B cell (primary cell): ENCODE measurements around the gene DRC7. TPM values are rescaled to one million over a fixed set of nuclear protein-coding genes. Genes with fewer than 3 reads are reported as not detected.

ENCODE experiments used
- ATAC-seq: fragments of 200-7000 bp; cut with Tn5 transposase; one replicate; pipeline ENCODE4 v1.10.0; 2021; ENCODE audit warnings: low read depth, mild to moderate bottlenecking, moderate number of reproducible peaks, moderate library complexity
- CTCF ChIA-PET: fragments of 350-600 bp; sonication (Branson Sonifier 250); formaldehyde crosslinking; loops from one replicate; lab custom pipeline; 2021; ENCODE audit warnings: antibody characterized with exemption, inconsistent platforms; lab: Charles Lee
- POLR2A ChIA-PET: fragments of 350-600 bp; sonication (Branson Sonifier 250); formaldehyde crosslinking; loops from one replicate; lab custom pipeline; 2021; ENCODE audit warnings: antibody characterized with exemption; lab: Charles Lee
- DNase-seq: peaks from one replicate; pipeline ENCODE4 v3.0.0; 2013
- H2AFZ ChIP-seq: 2 replicates; pipeline ENCODE4 v1.6.1; 2012; ENCODE audit warnings: mild to moderate bottlenecking, low read depth, low read length; ENCODE audit not compliant: insufficient read depth, poor library complexity, severe bottlenecking
- H3K27ac ChIP-seq, 2 donors: 1 replicate in 1 of 2; 2 replicates in 1 of 2; pipeline ENCODE4 v1.5.1; 2012 to 2013; ENCODE audit warnings: low read length in 2 of 2, mild to moderate bottlenecking in 2 of 2, moderate library complexity in 1 of 2
- H3K27me3 ChIP-seq, 4 experiments: fragments of 200-600 bp in 1 of 4; sonication (generic) in 1 of 4; replicated peaks in 1 of 4; 1 replicate in 2 of 4; 2 replicates in 2 of 4; pipeline versions ENCODE4 v1.6.1 to v1.7.0; 2013 to 2016; ENCODE audit warnings: low read length in 3 of 4, mild to moderate bottlenecking in 2 of 4, mixed read lengths in 1 of 4, moderate library complexity in 1 of 4; ENCODE audit not compliant: insufficient read depth in 4 of 4, control insufficient read depth in 3 of 4; ENCODE audit errors: control extremely low read depth in 1 of 4
- H3K36me3 ChIP-seq, 2 experiments: replicated peaks in 1 of 2; 1 replicate in 1 of 2; 2 replicates in 1 of 2; pipeline versions ENCODE4 v1.6.1 to v1.7.1; 2013; ENCODE audit warnings: low read length in 1 of 2; ENCODE audit not compliant: insufficient read depth in 2 of 2, control insufficient read depth in 1 of 2; ENCODE audit errors: control extremely low read depth in 1 of 2, extremely low read depth in 1 of 2
- H3K4me1 ChIP-seq, 2 donors: fragments of 200-600 bp in 1 of 2; sonication (generic) in 1 of 2; 1 replicate in 1 of 2; 2 replicates in 1 of 2; pipeline versions ENCODE4 v1.5.1 to v1.6.1; 2013 to 2017; ENCODE audit warnings: low read length in 2 of 2; ENCODE audit not compliant: control insufficient read depth in 2 of 2, insufficient read depth in 2 of 2
- H3K4me2 ChIP-seq: replicated peaks from 2 replicates; pipeline ENCODE3; 2012; ENCODE audit warnings: mild to moderate bottlenecking, low read depth, low read length; ENCODE audit not compliant: poor library complexity, severe bottlenecking
- H3K4me3 ChIP-seq, 5 experiments: fragments of 200-600 bp in 1 of 5; sonication (generic) in 1 of 5; 1 replicate in 3 of 5; 2 replicates in 2 of 5; pipeline versions ENCODE4 v1.5.1 to v1.7.0; 2011 to 2016; ENCODE audit warnings: low read length in 4 of 5, mild to moderate bottlenecking in 4 of 5, low read depth in 2 of 5, control low read depth in 1 of 5, moderate library complexity in 1 of 5; ENCODE audit not compliant: insufficient read depth in 1 of 5; ENCODE audit errors: control extremely low read depth in 1 of 5, extremely low read depth in 1 of 5
- H3K79me2 ChIP-seq: fragments of 200-600 bp; sonication (generic); one replicate; pipeline ENCODE4 v1.6.0; 2016; ENCODE audit warnings: low read length; ENCODE audit not compliant: control insufficient read depth, insufficient read depth
- H3K9ac ChIP-seq: fragments of 200-600 bp; sonication (generic); 2 replicates; pipeline ENCODE4 v1.6.1; 2017; ENCODE audit warnings: mild to moderate bottlenecking, low read length, moderate library complexity
- H3K9me3 ChIP-seq, 3 donors: one replicate each; pipeline versions ENCODE4 v1.6.1 to v1.7.1; 2013; ENCODE audit warnings: low read length in 2 of 3; ENCODE audit not compliant: control insufficient read depth in 2 of 3, insufficient read depth in 1 of 3; ENCODE audit errors: control extremely low read depth in 1 of 3
- H4K20me1 ChIP-seq: 2 replicates; pipeline ENCODE4 v1.6.0; 2012; ENCODE audit warnings: mild to moderate bottlenecking, low read length; ENCODE audit not compliant: insufficient read depth, control insufficient read depth, poor library complexity, severe bottlenecking
- H3K27ac Mint-ChIP-seq: one replicate; pipeline ENCODE4 v1.8.0; 2021; ENCODE audit warnings: mixed read lengths
- H3K27me3 Mint-ChIP-seq: one replicate; pipeline ENCODE4 v1.8.0; 2021; ENCODE audit warnings: mixed read lengths
- H3K4me1 Mint-ChIP-seq: one replicate; pipeline ENCODE4 v1.8.0; 2021; ENCODE audit warnings: mixed read lengths
- H3K4me3 Mint-ChIP-seq: one replicate; pipeline ENCODE4 v1.8.0; 2021; ENCODE audit warnings: mixed read lengths
- H3K9me3 Mint-ChIP-seq: one replicate; pipeline ENCODE4 v1.8.0; 2022; ENCODE audit warnings: mixed read lengths; ENCODE audit not compliant: insufficient read depth
- CTCF ChIP-seq: fragments of 200-600 bp; IDR thresholded peaks from one replicate; pipeline ENCODE4 v1.8.0; 2022; ENCODE audit warnings: antibody characterized with exemption, mild to moderate bottlenecking
- EZH2 ChIP-seq: IDR thresholded peaks from 2 replicates; pipeline ENCODE4 v1.6.1; 2012; ENCODE audit warnings: borderline replicate concordance, low read depth, mild to moderate bottlenecking, moderate library complexity, low read length; ENCODE audit not compliant: insufficient read depth, poor library complexity, severe bottlenecking
- WGBS: methylation state at CpG from one replicate; pipeline ENCODE4 v1.1.5; 2013; ENCODE audit warnings: missing lambda C conversion rate; ENCODE audit not compliant: insufficient coverage; 5-methylcytosine and 5-hydroxymethylcytosine counted together
- intact Hi-C: fragments of 100-400 bp; cut with micrococcal nuclease; formaldehyde crosslinking; loops from one replicate; pipeline ENCODE4 v1.10.0; 2022
- polyA plus RNA-seq: library from polyadenylated mRNA; depleted of rRNA; stranded (reverse); fragments of >200 nt; gene quantifications from 2 replicates; pipeline ENCODE4 v1.2.3, GENCODE V29; 2012
- total RNA-seq, 2 donors: library from RNA; stranded (reverse); fragments of 120-200 nt in 1 of 2; gene quantifications; 1 replicate in 1 of 2; 2 replicates in 1 of 2; pipeline versions ENCODE4 v1.2.3 to v1.2.4, GENCODE V29; 2013 to 2022

The DRC7 gene
- total and polyA plus RNA-seq, 2 donors (not counting 1 experiment from before 2014, with no cell fraction given) = 0.12 to 0.22 TPM

- intact Hi-C loops = loop anchor here (2.0 to 5.0 kb wide), 3 partner anchors 56 to 169 kb away; partner anchors contain the start of gene KATNB1
- Mint-ChIP-seq H3K9me3 (no peaks in the 10 kb centered on the region), H3K27me3 (no peaks in the 10 kb centered on the region), H3K4me1 (peaks cover 32% of the 10 kb centered on the region), H3K27ac (peak overlapping the region; percentile 42), H3K4me3 (peak overlapping the region; percentile 20)
- no peak overlapping the region for H2AFZ ChIP-seq
- H3K9ac ChIP-seq = no peak overlapping the region
- ChIA-PET POLR2A (interaction anchor here (1.2 kb wide), 1 partner anchor 201 kb away, joined by 4 read pairs; the partner anchor contains the start of genes CIAPIN1 and COQ9), CTCF (interaction anchor here (0.9 to 4.5 kb wide), 15 partner anchors 8 to 347 kb away, joined by 3 to 30 read pairs (median 7); partner anchors contain the start of gene KATNB1)
- H3K27me3 ChIP-seq = peaks cover 0 to 3% (median 0%) of the 10 kb centered on the region in 4 experiments
- TF ChIP-seq CTCF = no peak
- H3K4me2 ChIP-seq = peak overlapping the region; percentile 31
- H4K20me1 ChIP-seq = no peaks in the 10 kb centered on the region
- H3K4me1 ChIP-seq = peaks cover 23 to 30% of the 10 kb centered on the region in 2 donors
- 25% methylated on average over 4 of the region's 5 CpGs for WGBS
- peak; percentile 44 for ATAC-seq
- no peaks in the 10 kb centered on the region for H3K36me3 ChIP-seq
- peak; percentile 75 for DNase-seq
- H3K4me3 ChIP-seq = no peak overlapping the region
- peak overlapping the region; percentile 36 to 61 for H3K27ac ChIP-seq
- H3K79me2 ChIP-seq = no peaks in the 10 kb centered on the region
- peaks cover 0 to 16% (median 0%) of the 10 kb centered on the region in 3 donors for H3K9me3 ChIP-seq
Measured at GRCh38 chr16:57648125-57648524, 46.5 kb upstream of the DRC7 start.

GRCh38 chr16:57648581-57649442 lies 45.8 kb upstream of the DRC7 start:
- peak overlapping the region; percentile 31 for H3K4me2 ChIP-seq
- TF ChIP-seq EZH2 = no peak
- peak; percentile 99 for TF ChIP-seq CTCF
- ChIA-PET CTCF (interaction anchor here (0.7 to 4.5 kb wide), 19 partner anchors 9 to 348 kb away, joined by 3 to 30 read pairs (median 6); partner anchors contain the start of gene KATNB1), POLR2A (no interaction called here)
- H3K9me3 ChIP-seq = peaks cover 0 to 16% (median 0%) of the 10 kb centered on the region in 3 donors
- 47% methylated on average over 14 of the region's 18 CpGs for whole genome bisulfite sequencing
- Mint-ChIP-seq H3K4me1 (peaks cover 32% of the 10 kb centered on the region), H3K4me3 (no peak overlapping the region), H3K27me3 (no peaks in the 10 kb centered on the region), H3K27ac (peak overlapping the region; percentile 53), H3K9me3 (no peaks in the 10 kb centered on the region)
- H3K79me2 ChIP-seq = no peaks in the 10 kb centered on the region
- intact Hi-C loops = loop anchor here (1.0 to 5.0 kb wide), 4 partner anchors 57 to 349 kb away; partner anchors contain the start of gene KATNB1
- H3K9ac ChIP-seq = no peak overlapping the region
- ATAC-seq (peak; percentile 82), DNase-seq (peak; percentile 83)
- no peak overlapping the region for H2AFZ ChIP-seq
- peaks cover 23 to 27% of the 10 kb centered on the region in 2 donors for H3K4me1 ChIP-seq
- H3K27ac ChIP-seq = peak overlapping the region; percentile 36 to 61
- no peak overlapping the region for H3K4me3 ChIP-seq
- H3K27me3 ChIP-seq = peaks cover 0 to 3% (median 0%) of the 10 kb centered on the region in 4 experiments
- no peaks in the 10 kb centered on the region for H4K20me1 ChIP-seq
- H3K36me3 ChIP-seq = no peaks in the 10 kb centered on the region
